Measurements from ENCODE around the gene SLC41A2. TPM values are rescaled to one million over a fixed set of nuclear protein-coding genes. Genes with fewer than 3 reads are reported as not detected.

Gene SLC41A2
- total RNA-seq, 4 donors from 2014 or later, result 10.3 to 52.6 (median 23.9) TPM

DNA sequence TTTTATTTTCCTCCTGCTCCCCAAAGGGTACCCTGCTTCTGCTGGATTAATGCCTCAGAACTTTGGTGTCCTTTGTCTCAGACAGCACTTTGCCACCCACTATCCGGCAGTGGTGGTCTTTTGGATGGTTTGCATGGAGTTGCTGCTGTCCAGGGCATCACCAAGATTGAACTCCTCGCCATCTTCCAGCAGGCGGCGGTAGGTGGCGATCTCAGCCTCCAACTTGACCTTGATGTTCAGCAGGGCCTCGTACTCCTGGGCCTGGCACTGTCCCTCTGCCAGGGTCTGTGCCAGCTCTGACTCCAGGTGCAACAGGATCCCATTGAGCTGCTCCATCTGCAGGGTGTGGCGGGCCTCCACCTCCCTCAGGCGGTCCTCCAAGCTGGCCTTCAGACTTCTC lies 18.6 kb upstream of the SLC41A2 start:
- no peaks in the 10 kb centered on the region for H3K36me3 ChIP-seq
- H3K27ac ChIP-seq, result no peak overlapping the region
- TF ChIP-seq POLR2A (IDR thresholded peaks at IDR 0.05), result no peak
- intact Hi-C loops (cut with DNase I; ENCODE audit: low total_unique reads), result no loop called here
- H3K27me3 ChIP-seq, result no peaks in the 10 kb centered on the region
- no peak overlapping the region for H3K4me3 ChIP-seq
- no peaks in the 10 kb centered on the region for H3K4me1 ChIP-seq
- DNase-seq, result no peak
- H3K9me3 ChIP-seq, result no peaks in the 10 kb centered on the region

DNA sequence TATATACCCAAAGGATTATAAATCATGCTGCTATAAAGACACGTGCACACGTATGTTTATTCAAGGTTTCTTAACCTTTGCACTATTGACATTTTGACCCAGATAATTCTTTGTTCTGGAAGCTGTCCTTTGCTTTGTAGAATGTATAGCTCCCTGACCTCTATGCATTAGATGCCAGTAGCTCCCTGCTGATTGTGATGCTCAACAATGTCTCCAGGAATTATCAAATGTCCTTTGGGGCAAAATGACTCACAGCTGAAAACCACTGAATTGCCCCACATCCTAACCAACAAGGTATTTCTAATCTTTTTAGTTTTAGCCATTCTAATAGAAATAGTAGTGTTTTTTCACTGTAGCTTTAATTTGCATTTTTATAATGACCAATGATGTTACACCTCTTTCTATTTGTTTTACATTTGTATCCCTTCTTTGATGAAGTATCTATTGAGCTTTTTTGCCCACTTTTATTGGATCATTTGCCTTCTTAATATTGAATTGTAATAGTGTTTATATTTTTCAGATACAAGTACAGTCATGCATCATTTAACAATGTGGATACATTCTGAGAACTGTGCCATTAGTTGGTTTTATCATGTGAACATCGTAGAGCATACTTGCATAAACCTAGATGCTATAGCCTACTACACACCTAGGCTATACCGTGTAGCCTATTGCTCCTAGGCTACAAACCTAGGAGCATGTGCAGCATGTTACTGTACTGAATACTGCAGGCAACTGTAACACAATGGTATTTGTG lies 17.7 kb upstream of the SLC41A2 start:
- intact Hi-C loops (cut with DNase I; ENCODE audit: low total_unique reads), result no loop called here
- DNase-seq, result no peak
- H3K27ac ChIP-seq, result no peak overlapping the region
- H3K27me3 ChIP-seq, result no peaks in the 10 kb centered on the region
- H3K4me3 ChIP-seq, result no peak overlapping the region
- TF ChIP-seq POLR2A (IDR thresholded peaks at IDR 0.05), result no peak
- TF ChIP-seq, protein P1, sequence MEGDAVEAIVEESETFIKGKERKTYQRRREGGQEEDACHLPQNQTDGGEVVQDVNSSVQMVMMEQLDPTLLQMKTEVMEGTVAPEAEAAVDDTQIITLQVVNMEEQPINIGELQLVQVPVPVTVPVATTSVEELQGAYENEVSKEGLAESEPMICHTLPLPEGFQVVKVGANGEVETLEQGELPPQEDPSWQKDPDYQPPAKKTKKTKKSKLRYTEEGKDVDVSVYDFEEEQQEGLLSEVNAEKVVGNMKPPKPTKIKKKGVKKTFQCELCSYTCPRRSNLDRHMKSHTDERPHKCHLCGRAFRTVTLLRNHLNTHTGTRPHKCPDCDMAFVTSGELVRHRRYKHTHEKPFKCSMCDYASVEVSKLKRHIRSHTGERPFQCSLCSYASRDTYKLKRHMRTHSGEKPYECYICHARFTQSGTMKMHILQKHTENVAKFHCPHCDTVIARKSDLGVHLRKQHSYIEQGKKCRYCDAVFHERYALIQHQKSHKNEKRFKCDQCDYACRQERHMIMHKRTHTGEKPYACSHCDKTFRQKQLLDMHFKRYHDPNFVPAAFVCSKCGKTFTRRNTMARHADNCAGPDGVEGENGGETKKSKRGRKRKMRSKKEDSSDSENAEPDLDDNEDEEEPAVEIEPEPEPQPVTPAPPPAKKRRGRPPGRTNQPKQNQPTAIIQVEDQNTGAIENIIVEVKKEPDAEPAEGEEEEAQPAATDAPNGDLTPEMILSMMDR (IDR thresholded peaks at IDR 0.05), result no peak
- no peaks in the 10 kb centered on the region for H3K9me3 ChIP-seq
- H3K4me1 ChIP-seq, result no peaks in the 10 kb centered on the region
- no peaks in the 10 kb centered on the region for H3K36me3 ChIP-seq

DNA sequence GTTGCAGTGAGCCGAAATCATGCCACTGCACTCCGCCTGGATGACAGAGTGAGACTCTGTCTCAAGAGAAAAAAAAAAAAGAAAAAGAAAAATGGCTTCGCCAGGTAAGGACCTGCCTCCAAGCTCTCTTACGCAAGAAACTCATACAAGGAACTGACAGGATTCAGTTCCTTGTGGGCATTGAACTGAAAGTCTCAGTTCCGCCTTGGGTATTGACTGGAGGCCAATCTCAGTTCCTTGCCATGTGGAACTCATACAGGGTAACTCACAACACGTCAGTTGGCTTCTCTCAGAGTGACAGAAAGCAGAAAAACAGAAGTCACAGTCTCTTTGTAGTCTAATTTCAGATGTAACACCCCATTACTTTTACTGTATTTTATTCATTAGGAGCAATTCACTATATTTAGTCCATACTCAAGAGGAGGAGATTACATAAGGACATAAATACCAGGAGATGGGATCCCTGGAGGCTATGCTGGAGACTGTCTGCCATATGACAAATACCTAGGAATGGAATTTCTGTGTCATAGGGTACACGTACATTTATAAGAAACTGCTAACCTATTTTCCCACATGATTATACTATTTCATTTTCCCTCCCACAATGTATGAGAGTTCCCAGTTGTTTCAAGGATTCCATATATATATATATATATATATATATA lies 16.7 kb upstream of the SLC41A2 start:
- TF ChIP-seq POLR2A (IDR thresholded peaks at IDR 0.05), result no peak
- TF ChIP-seq, protein P1 (IDR thresholded peaks at IDR 0.05), result no peak
- H3K4me3 ChIP-seq, result no peak overlapping the region
- no peak overlapping the region for H3K27ac ChIP-seq
- H3K9me3 ChIP-seq, result no peaks in the 10 kb centered on the region
- no peaks in the 10 kb centered on the region for H3K36me3 ChIP-seq
- intact Hi-C loops (cut with DNase I; ENCODE audit: low total_unique reads), result no loop called here
- H3K4me1 ChIP-seq, result no peaks in the 10 kb centered on the region
- H3K27me3 ChIP-seq, result no peaks in the 10 kb centered on the region
- no peak for DNase-seq

DNA sequence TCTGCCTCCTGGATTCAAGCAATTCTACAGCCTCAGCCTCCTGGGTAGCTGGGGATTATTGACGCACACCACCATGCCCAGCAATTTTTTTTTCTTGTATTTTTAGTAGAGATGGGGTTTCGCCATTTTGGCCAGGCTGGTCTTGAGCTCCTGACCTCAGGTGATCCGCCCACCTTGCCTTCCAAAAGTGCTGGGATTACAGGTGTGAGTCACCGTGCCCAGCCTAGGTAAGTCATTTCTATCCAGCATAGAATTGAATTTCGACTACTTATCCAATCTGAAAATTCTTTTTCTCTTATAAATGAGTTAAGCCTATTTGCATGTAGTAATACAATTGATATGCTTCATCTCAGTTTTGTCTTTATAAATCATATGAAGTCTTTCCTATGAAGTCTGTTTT lies 15.2 kb upstream of the SLC41A2 start:
- Histone ChIP-seq H3K9me3 (no peaks in the 10 kb centered on the region), H3K4me1 (no peaks in the 10 kb centered on the region), H3K27ac (no peak overlapping the region), H3K27me3 (no peaks in the 10 kb centered on the region), H3K36me3 (no peaks in the 10 kb centered on the region), H3K4me3 (no peak overlapping the region)
- no peak for TF ChIP-seq POLR2A (IDR thresholded peaks at IDR 0.05)
- TF ChIP-seq, protein P1 (IDR thresholded peaks at IDR 0.05), result no peak
- no peak for DNase-seq
- intact Hi-C loops (cut with DNase I; ENCODE audit: low total_unique reads), result no loop called here

DNA sequence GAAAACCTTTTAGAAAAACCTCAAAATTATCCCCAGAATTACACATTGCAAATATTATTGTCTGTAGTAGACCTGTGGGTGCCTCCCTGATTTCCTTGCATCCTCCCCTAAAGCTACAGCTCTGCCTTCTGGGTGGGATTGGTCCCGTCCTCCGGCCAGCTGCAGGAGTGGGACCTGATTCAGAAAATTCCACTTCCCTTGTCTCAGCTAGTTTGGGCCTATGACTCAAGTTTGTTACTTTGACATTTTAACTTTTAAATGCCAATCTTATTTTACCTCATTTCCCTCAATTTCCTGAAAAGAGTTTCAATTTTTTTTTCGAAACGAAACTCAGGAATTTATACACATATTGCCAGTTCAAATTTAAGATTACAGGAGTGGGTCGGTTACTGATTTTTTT lies 13.2 kb upstream of the SLC41A2 start:
- Histone ChIP-seq H3K4me3 (no peak overlapping the region), H3K4me1 (no peaks in the 10 kb centered on the region), H3K27me3 (no peaks in the 10 kb centered on the region), H3K9me3 (no peaks in the 10 kb centered on the region), H3K27ac (no peak overlapping the region), H3K36me3 (no peaks in the 10 kb centered on the region)
- TF ChIP-seq POLR2A (IDR thresholded peaks at IDR 0.05), result no peak
- TF ChIP-seq, protein P1 (IDR thresholded peaks at IDR 0.05), result no peak
- intact Hi-C loops (cut with DNase I; ENCODE audit: low total_unique reads), result no loop called here
- DNase-seq, result no peak
